Ascending aorta (tissue), 2 donors: Measurements from ENCODE around the gene BFSP2. TPM values are rescaled to one million over a fixed set of nuclear protein-coding genes. Genes with fewer than 3 reads are reported as not detected.

Experiments used
- DNase-seq, 2 donors: peaks; one replicate each; pipeline ENCODE4 v3.0.0-alpha.2; 2019; ENCODE audit warnings: low spot score in 2 of 2
- H3K27ac ChIP-seq, 2 donors: fragments of 200-600 bp; sonication (generic); one replicate each; pipeline ENCODE4 v1.5.1; 2016 to 2017; ENCODE audit warnings: mild to moderate bottlenecking in 1 of 2
- H3K27me3 ChIP-seq: fragments of 200-600 bp; sonication (generic); one replicate; pipeline ENCODE4 v1.5.1; 2017
- H3K36me3 ChIP-seq, 2 donors: fragments of 200-600 bp; sonication (generic); one replicate each; pipeline ENCODE4 v1.5.1; 2016
- H3K4me1 ChIP-seq, 2 donors: fragments of 200-600 bp; sonication (generic); one replicate each; pipeline ENCODE4 v1.5.1; 2016 to 2017; ENCODE audit warnings: mild to moderate bottlenecking in 1 of 2
- H3K4me3 ChIP-seq, 2 donors: fragments of 200-600 bp; sonication (generic); one replicate each; pipeline ENCODE4 v1.5.1; 2016 to 2017; ENCODE audit warnings: mild to moderate bottlenecking in 1 of 2
- H3K9me3 ChIP-seq, 2 donors: fragments of 200-600 bp; sonication (generic); one replicate each; pipeline ENCODE4 v1.5.1; 2016
- intact Hi-C: fragments of 100-400 bp; cut with DNase I; formaldehyde crosslinking; loops from one replicate; pipeline ENCODE4 v1.15.1; 2023
- total RNA-seq: library from RNA; depleted of rRNA; stranded (reverse); fragments of >200 nt; gene quantifications from one replicate; pipeline ENCODE4 v1.1.0, GENCODE V29; 2016
- TF ChIP-seq, protein P1 (sequence below), 3 experiments: fragments of 200-600 bp in 2 of 3; fragments of 450-650 bp in 1 of 3; sonication (generic) in 2 of 3; IDR thresholded peaks; one replicate each; pipeline ENCODE4 v1.5.1; 2016 to 2019; ENCODE audit warnings: antibody characterized with exemption in 3 of 3, mild to moderate bottlenecking in 1 of 3, moderate library complexity in 1 of 3

BFSP2 gene
- total RNA-seq, 1 donor from 2014 or later, result not detected

- Histone ChIP-seq H3K27ac (no peak overlapping the region), H3K36me3 (no peaks in the 10 kb centered on the region), H3K9me3 (no peaks in the 10 kb centered on the region), H3K27me3 (no peaks in the 10 kb centered on the region), H3K4me1 (no peaks in the 10 kb centered on the region), H3K4me3 (no peak overlapping the region)
- DNase-seq, result no peak
- TF ChIP-seq, protein P1, sequence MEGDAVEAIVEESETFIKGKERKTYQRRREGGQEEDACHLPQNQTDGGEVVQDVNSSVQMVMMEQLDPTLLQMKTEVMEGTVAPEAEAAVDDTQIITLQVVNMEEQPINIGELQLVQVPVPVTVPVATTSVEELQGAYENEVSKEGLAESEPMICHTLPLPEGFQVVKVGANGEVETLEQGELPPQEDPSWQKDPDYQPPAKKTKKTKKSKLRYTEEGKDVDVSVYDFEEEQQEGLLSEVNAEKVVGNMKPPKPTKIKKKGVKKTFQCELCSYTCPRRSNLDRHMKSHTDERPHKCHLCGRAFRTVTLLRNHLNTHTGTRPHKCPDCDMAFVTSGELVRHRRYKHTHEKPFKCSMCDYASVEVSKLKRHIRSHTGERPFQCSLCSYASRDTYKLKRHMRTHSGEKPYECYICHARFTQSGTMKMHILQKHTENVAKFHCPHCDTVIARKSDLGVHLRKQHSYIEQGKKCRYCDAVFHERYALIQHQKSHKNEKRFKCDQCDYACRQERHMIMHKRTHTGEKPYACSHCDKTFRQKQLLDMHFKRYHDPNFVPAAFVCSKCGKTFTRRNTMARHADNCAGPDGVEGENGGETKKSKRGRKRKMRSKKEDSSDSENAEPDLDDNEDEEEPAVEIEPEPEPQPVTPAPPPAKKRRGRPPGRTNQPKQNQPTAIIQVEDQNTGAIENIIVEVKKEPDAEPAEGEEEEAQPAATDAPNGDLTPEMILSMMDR (IDR thresholded peaks at IDR 0.05), result no peak
- intact Hi-C loops, result no loop called here
These were observed 86.8 kb downstream of the BFSP2 start for GRCh38 chr3:133486658-133487057.

DNA sequence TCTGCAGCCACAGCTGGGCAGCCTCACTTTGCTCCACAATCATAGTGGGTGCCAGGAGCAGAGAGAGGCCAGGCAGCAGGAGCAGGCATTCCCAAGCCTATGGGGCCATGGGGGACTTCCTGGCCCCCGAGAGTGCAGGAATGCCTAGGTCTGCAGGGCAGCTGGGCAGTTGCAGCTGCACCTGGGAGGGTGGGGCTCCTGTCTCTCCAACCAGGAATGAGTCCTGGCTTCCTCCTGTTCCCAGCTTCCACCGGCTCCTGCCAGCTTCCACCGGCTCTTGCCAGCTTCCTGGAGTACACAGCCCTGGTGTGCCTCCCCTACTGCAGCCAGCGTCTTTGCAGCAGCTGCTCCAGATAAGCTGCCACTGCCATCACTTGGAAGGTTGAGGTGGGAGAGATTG, 87.3 kb downstream of the BFSP2 start:
- Histone ChIP-seq H3K27ac (no peak overlapping the region), H3K9me3 (no peaks in the 10 kb centered on the region), H3K27me3 (no peaks in the 10 kb centered on the region), H3K36me3 (no peaks in the 10 kb centered on the region), H3K4me3 (no peak overlapping the region), H3K4me1 (no peaks in the 10 kb centered on the region)
- DNase-seq, result no peak
- intact Hi-C loops, result no loop called here
- TF ChIP-seq, protein P1 (IDR thresholded peaks at IDR 0.05), result no peak

- Histone ChIP-seq H3K4me1 (no peaks in the 10 kb centered on the region), H3K9me3 (no peaks in the 10 kb centered on the region), H3K27ac (no peak overlapping the region), H3K27me3 (no peaks in the 10 kb centered on the region), H3K36me3 (no peaks in the 10 kb centered on the region), H3K4me3 (no peak overlapping the region)
- intact Hi-C loops, result no loop called here
- TF ChIP-seq, protein P1 (IDR thresholded peaks at IDR 0.05), result peak in 2 of 3 experiments; percentile 51 to 60
- DNase-seq, result no peak
These were observed 88.2 kb downstream of the BFSP2 start for GRCh38 chr3:133487920-133488540.

GRCh38 chr3:133488785-133489367, 89.0 kb downstream of the BFSP2 start:
- no peaks in the 10 kb centered on the region for H3K27me3 ChIP-seq
- H3K4me3 ChIP-seq, result no peak overlapping the region
- TF ChIP-seq, protein P1 (IDR thresholded peaks at IDR 0.05), result no peak
- no peaks in the 10 kb centered on the region for H3K9me3 ChIP-seq
- no peaks in the 10 kb centered on the region for H3K36me3 ChIP-seq
- H3K27ac ChIP-seq, result no peak overlapping the region
- H3K4me1 ChIP-seq, result no peaks in the 10 kb centered on the region
- DNase-seq, result no peak
- intact Hi-C loops, result no loop called here

GRCh38 chr3:133489466-133490085, 89.7 kb downstream of the BFSP2 start:
- DNase-seq, result no peak
- no peaks in the 10 kb centered on the region for H3K9me3 ChIP-seq
- intact Hi-C loops, result no loop called here
- no peaks in the 10 kb centered on the region for H3K4me1 ChIP-seq
- no peak overlapping the region for H3K4me3 ChIP-seq
- TF ChIP-seq, protein P1 (IDR thresholded peaks at IDR 0.05), result no peak
- H3K36me3 ChIP-seq, result no peaks in the 10 kb centered on the region
- H3K27ac ChIP-seq, result no peak overlapping the region
- H3K27me3 ChIP-seq, result no peaks in the 10 kb centered on the region
